Duodenal mucosa (tissue), 2 donors: ENCODE results near the gene PDLIM7.

Source experiments
- H3K27ac ChIP-seq: one replicate; pipeline ENCODE4 v1.7.0; 2013; ENCODE audit warnings: low read depth, low read length
- H3K27me3 ChIP-seq, 2 donors: one replicate each; pipeline ENCODE4 v1.7.0; 2013; ENCODE audit warnings: low read length in 2 of 2, control low read depth in 1 of 2; ENCODE audit not compliant: insufficient read depth in 2 of 2, control insufficient read depth in 1 of 2
- H3K36me3 ChIP-seq, 2 donors: one replicate each; pipeline ENCODE4 v1.7.0; 2013; ENCODE audit warnings: low read length in 2 of 2, control low read depth in 1 of 2; ENCODE audit not compliant: insufficient read depth in 2 of 2, control insufficient read depth in 1 of 2
- H3K4me1 ChIP-seq, 2 donors: one replicate each; pipeline ENCODE4 v1.7.0; 2013; ENCODE audit warnings: low read length in 2 of 2, control low read depth in 1 of 2; ENCODE audit not compliant: insufficient read depth in 2 of 2, control insufficient read depth in 1 of 2
- H3K4me3 ChIP-seq, 2 donors: one replicate each; pipeline ENCODE4 v1.7.0; 2013; ENCODE audit warnings: low read length in 2 of 2, low read depth in 1 of 2
- H3K9ac ChIP-seq, 2 donors: one replicate each; pipeline ENCODE4 v1.7.0; 2013; ENCODE audit warnings: low read length in 2 of 2, low read depth in 1 of 2
- H3K9me3 ChIP-seq, 2 donors: one replicate each; pipeline ENCODE4 v1.7.0; 2013; ENCODE audit warnings: low read length in 2 of 2, control low read depth in 1 of 2; ENCODE audit not compliant: control insufficient read depth in 1 of 2

The PDLIM7 gene

GRCh38 chr5:177483994-177484901, 13.2 kb downstream of the PDLIM7 start:
- H3K9ac ChIP-seq: no peak overlapping the region
- H3K9me3 ChIP-seq: no peaks in the 10 kb centered on the region
- no peaks in the 10 kb centered on the region for H3K27me3 ChIP-seq
- peaks cover 7 to 12% of the 10 kb centered on the region in 2 donors for H3K4me1 ChIP-seq
- no peak overlapping the region for H3K27ac ChIP-seq
- peaks cover 6 to 19% of the 10 kb centered on the region in 2 donors for H3K36me3 ChIP-seq
- H3K4me3 ChIP-seq: no peak overlapping the region

- Histone ChIP-seq H3K9me3 (no peaks in the 10 kb centered on the region), H3K27ac (no peak overlapping the region), H3K36me3 (peaks cover 6 to 11% of the 10 kb centered on the region in 2 donors), H3K9ac (no peak overlapping the region), H3K27me3 (no peaks in the 10 kb centered on the region), H3K4me1 (peaks cover 12 to 15% of the 10 kb centered on the region in 2 donors), H3K4me3 (no peak overlapping the region)
Measured at GRCh38 chr5:177483042-177483441, 14.4 kb downstream of the PDLIM7 start.

GRCh38 chr5:177482359-177482795, 15.0 kb downstream of the PDLIM7 start:
- Histone ChIP-seq H3K4me1 (peaks cover 12 to 15% of the 10 kb centered on the region in 2 donors), H3K9me3 (no peaks in the 10 kb centered on the region), H3K9ac (no peak overlapping the region), H3K27ac (no peak overlapping the region), H3K4me3 (no peak overlapping the region), H3K27me3 (no peaks in the 10 kb centered on the region), H3K36me3 (peaks cover 0 to 7% of the 10 kb centered on the region in 2 donors)

GRCh38 chr5:177479774-177480173, 17.6 kb downstream of the PDLIM7 start:
- H3K27ac ChIP-seq: no peak overlapping the region
- H3K9me3 ChIP-seq: no peaks in the 10 kb centered on the region
- H3K4me1 ChIP-seq: peaks cover 12 to 15% of the 10 kb centered on the region in 2 donors
- peaks cover 0 to 6% of the 10 kb centered on the region in 2 donors for H3K36me3 ChIP-seq
- H3K9ac ChIP-seq: no peak overlapping the region
- no peak overlapping the region for H3K4me3 ChIP-seq
- H3K27me3 ChIP-seq: no peaks in the 10 kb centered on the region

GRCh38 chr5:177478711-177479646, 18.4 kb downstream of the PDLIM7 start:
- Histone ChIP-seq H3K27me3 (no peaks in the 10 kb centered on the region), H3K9me3 (no peaks in the 10 kb centered on the region), H3K27ac (no peak overlapping the region), H3K4me1 (peaks cover 12 to 15% of the 10 kb centered on the region in 2 donors), H3K4me3 (no peak overlapping the region), H3K9ac (no peak overlapping the region), H3K36me3 (peaks cover 0 to 4% of the 10 kb centered on the region in 2 donors)

GRCh38 chr5:177477701-177478477, 19.5 kb downstream of the PDLIM7 start:
- no peak overlapping the region for H3K27ac ChIP-seq
- H3K9me3 ChIP-seq: no peaks in the 10 kb centered on the region
- H3K4me3 ChIP-seq: no peak overlapping the region
- H3K9ac ChIP-seq: no peak overlapping the region
- H3K27me3 ChIP-seq: no peaks in the 10 kb centered on the region
- H3K36me3 ChIP-seq: no peaks in the 10 kb centered on the region
- peaks cover 12 to 15% of the 10 kb centered on the region in 2 donors for H3K4me1 ChIP-seq

GRCh38 chr5:177476531-177477233, 20.7 kb downstream of the PDLIM7 start:
- H3K9ac ChIP-seq: no peak overlapping the region
- no peaks in the 10 kb centered on the region for H3K9me3 ChIP-seq
- H3K4me1 ChIP-seq: peaks cover 23 to 25% of the 10 kb centered on the region in 2 donors
- no peak overlapping the region for H3K27ac ChIP-seq
- H3K27me3 ChIP-seq: no peaks in the 10 kb centered on the region
- H3K36me3 ChIP-seq: no peaks in the 10 kb centered on the region
- no peak overlapping the region for H3K4me3 ChIP-seq

GRCh38 chr5:177475563-177476427, 21.6 kb downstream of the PDLIM7 start:
- Histone ChIP-seq H3K9me3 (no peaks in the 10 kb centered on the region), H3K27ac (no peak overlapping the region), H3K4me3 (no peak overlapping the region), H3K9ac (no peak overlapping the region), H3K27me3 (no peaks in the 10 kb centered on the region), H3K4me1 (peaks cover 30 to 31% of the 10 kb centered on the region in 2 donors), H3K36me3 (no peaks in the 10 kb centered on the region)
